Thymus (tissue), 11 donors: ENCODE data around the gene MAPT. TPM values are rescaled to one million over a fixed set of nuclear protein-coding genes. Genes with fewer than 3 reads are reported as not detected.
"Not testable (repeated sequence)": the region's sequence is repeated elsewhere in the genome, so short reads cannot be mapped to it uniquely, and the experiment has no call there.

Source experiments
- DNase-seq, 9 donors: peaks; one replicate each; pipeline ENCODE4 v3.0.0-alpha.2; 2013; ENCODE audit warnings: low spot score in 9 of 9, low read depth in 6 of 9, missing footprints in 1 of 9
- H3K27ac ChIP-seq, 2 donors: one replicate each; pipeline ENCODE4 v1.5.1; 2013; ENCODE audit warnings: control low read depth in 1 of 2, low read depth in 1 of 2, low read length in 1 of 2, mild to moderate bottlenecking in 1 of 2, moderate library complexity in 1 of 2
- H3K27me3 ChIP-seq, 2 donors: one replicate each; pipeline ENCODE4 v1.5.1; 2013; ENCODE audit warnings: low read length in 1 of 2; ENCODE audit not compliant: control insufficient read depth in 2 of 2, insufficient read depth in 1 of 2
- H3K36me3 ChIP-seq, 2 donors: one replicate each; pipeline ENCODE4 v1.5.1; 2013; ENCODE audit warnings: low read length in 1 of 2, mild to moderate bottlenecking in 1 of 2, moderate library complexity in 1 of 2; ENCODE audit not compliant: control insufficient read depth in 2 of 2, insufficient read depth in 2 of 2
- H3K4me1 ChIP-seq, 2 donors: one replicate each; pipeline ENCODE4 v1.5.1; 2013; ENCODE audit warnings: low read length in 2 of 2; ENCODE audit not compliant: control insufficient read depth in 2 of 2, insufficient read depth in 2 of 2
- H3K4me3 ChIP-seq, 2 donors: one replicate each; pipeline ENCODE4 v1.5.1; 2013; ENCODE audit warnings: low read length in 2 of 2, control low read depth in 1 of 2, mild to moderate bottlenecking in 1 of 2
- H3K9me3 ChIP-seq, 2 donors: one replicate each; pipeline ENCODE4 v1.5.1; 2013; ENCODE audit warnings: low read length in 1 of 2, mild to moderate bottlenecking in 1 of 2; ENCODE audit not compliant: control insufficient read depth in 2 of 2, insufficient read depth in 1 of 2
- WGBS: extraction: QIAGEN DNeasy Blood & Tissue Kit; methylation state at CpG from one replicate; pipeline ENCODE4 v1.1.7; 2013; 5-methylcytosine and 5-hydroxymethylcytosine counted together
- polyA plus RNA-seq: library from polyadenylated mRNA; stranded (reverse); fragments of 200-250 nt; gene quantifications from one replicate; pipeline ENCODE4 v1.2.3, GENCODE V29; 2013
- total RNA-seq: library from RNA; stranded (reverse); fragments of 120-200 nt; gene quantifications from one replicate; pipeline ENCODE4 v1.2.4, GENCODE V29; 2013
- donor health status: healthy.

Gene MAPT
- total and polyA plus RNA-seq, 2 donors: 0.57 to 0.84 TPM

DNA sequence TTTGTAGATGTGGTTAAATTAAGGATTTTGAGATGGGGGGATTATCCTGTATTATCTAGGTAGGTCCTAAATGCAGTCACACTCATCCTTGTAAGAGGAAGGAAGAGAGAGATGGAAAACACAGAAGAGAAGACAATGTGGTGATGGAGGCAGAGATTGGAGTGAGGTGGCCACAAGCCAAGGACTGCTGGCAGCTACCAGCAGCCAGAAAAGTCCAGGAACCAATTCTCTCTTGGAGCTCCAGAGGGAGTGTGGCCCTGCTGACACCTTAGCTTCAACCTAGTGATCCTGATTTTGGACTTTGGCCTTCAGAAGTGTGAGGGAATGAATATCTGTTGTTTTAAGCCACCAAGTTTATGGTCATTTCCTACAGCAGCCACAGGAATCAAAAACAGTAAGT, 18.0 kb downstream of the MAPT start:
- Histone ChIP-seq H3K9me3 (peaks cover 1 to 3% of the 10 kb centered on the region in 2 donors), H3K36me3 (no peaks in the 10 kb centered on the region), H3K4me3 (no peak overlapping the region), H3K4me1 (no peaks in the 10 kb centered on the region), H3K27me3 (peaks cover 3 to 20% of the 10 kb centered on the region in 2 donors), H3K27ac (no peak overlapping the region)
- DNase-seq: no peak

DNA sequence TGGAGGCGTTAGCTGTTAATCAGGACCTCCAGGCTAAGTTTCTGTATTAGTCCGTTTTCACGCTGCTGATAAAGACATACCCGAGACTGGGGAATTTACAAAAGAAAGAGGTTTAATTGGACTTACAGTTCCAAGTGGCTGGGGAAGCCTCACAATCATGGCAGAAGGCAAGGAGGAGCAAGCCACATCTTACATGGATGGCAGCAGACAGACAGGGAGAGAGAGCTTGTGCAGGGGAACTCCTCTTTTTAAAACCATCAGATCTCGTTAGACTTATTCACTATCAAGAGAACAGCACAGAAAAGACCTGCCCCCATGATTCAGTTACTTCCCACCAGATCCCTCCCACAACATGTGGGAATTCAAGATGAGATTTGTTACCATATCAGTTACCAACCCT, 18.7 kb downstream of the MAPT start:
- not testable (repeated sequence) for H3K4me1 ChIP-seq, DNase-seq, H3K9me3 ChIP-seq, H3K4me3 ChIP-seq, H3K36me3 ChIP-seq, H3K27ac ChIP-seq
- WGBS: 93% methylated on average over 5 of the region's 5 CpGs
- peaks cover 3 to 16% of the 10 kb centered on the region in 2 donors for H3K27me3 ChIP-seq

DNA sequence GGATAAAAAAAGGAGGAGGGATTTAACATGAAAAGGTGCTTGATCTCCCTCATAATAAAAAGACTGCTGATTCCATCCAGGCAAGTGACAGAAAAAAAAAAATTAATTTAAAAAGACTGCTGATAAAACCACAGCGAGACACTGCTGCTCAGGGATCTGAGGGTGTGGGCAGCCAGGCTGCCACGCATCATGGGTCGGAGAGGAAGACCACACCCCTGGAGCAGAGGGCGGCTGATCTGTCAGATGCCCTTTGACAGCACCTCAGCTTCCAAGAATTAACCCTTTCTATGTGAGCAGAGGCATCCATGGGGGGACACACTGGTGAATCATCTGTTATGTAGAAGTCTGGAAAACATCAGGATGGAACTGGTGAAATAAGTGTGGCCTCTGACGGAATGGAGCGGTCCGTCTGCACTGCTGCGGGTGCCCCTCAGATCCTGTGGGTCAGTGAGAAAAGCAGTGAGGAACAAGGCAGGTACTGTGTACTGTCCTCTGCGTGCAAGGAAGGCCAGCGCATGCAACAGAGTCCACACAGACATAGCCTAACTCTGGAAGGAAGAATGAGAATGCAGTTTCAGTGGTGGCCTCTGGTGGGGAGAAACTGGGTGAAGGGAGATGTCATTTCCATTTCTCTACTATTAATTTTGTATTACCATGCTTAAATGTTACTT, 19.8 kb downstream of the MAPT start:
- 89% methylated on average over 10 of the region's 10 CpGs for WGBS
- DNase-seq: no peak
- H3K4me3 ChIP-seq: no peak overlapping the region
- no peaks in the 10 kb centered on the region for H3K36me3 ChIP-seq
- H3K27ac ChIP-seq: no peak overlapping the region
- no peaks in the 10 kb centered on the region for H3K4me1 ChIP-seq
- H3K27me3 ChIP-seq: peaks cover 0 to 18% of the 10 kb centered on the region in 2 donors
- peaks cover 1 to 3% of the 10 kb centered on the region in 2 donors for H3K9me3 ChIP-seq

DNA sequence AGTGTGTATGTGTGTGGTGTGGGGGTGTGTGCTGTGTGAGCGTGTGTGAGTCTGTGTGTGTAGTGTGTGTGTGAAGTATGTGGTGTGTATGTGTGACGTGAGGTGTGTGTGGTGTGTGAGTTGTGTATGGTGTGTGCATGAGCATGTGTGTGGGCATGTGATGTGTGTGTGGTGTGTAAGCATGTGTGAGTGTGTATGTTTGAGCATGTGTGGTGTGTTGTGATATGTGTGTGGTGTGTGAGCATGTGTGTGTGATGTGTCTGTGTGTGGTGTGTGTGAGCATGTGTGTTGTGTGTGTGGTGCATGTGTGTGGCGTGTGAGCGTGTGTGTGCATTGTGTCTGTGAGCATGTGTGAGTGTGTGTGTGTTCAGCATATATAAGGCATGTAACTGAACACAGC, 20.9 kb downstream of the MAPT start:
- H3K27me3 ChIP-seq: peaks cover 0 to 20% of the 10 kb centered on the region in 2 donors
- H3K9me3 ChIP-seq: peaks cover 1 to 3% of the 10 kb centered on the region in 2 donors
- DNase-seq: no peak
- H3K36me3 ChIP-seq: no peaks in the 10 kb centered on the region
- no peak overlapping the region for H3K27ac ChIP-seq
- 97% methylated on average over 4 of the region's 4 CpGs for WGBS
- H3K4me3 ChIP-seq: no peak overlapping the region
- no peaks in the 10 kb centered on the region for H3K4me1 ChIP-seq

DNA sequence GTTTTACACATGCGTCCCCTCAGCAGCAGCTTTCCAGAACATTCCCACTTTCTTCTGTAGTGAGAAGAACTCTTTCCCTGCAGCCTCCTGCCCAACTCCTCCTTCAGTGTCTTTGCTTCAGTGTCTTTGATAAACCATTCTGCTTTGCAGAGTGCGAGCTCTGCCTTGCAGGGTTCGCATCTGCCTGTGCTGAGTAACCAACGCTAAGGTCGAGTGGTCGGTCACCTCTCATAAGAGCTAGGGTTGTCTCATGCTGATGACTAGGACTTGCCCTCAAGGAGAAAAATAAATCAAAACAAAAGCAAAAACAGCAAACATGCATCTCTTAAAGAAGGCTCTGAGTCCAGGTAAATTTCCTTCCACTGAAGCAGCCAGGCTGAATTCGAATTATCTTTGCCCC, 22.7 kb downstream of the MAPT start:
- Histone ChIP-seq H3K4me3 (no peak overlapping the region), H3K36me3 (no peaks in the 10 kb centered on the region), H3K27me3 (peaks cover 0 to 24% of the 10 kb centered on the region in 2 donors), H3K9me3 (peaks cover 1 to 3% of the 10 kb centered on the region in 2 donors), H3K4me1 (no peaks in the 10 kb centered on the region), H3K27ac (no peak overlapping the region)
- WGBS: 91% methylated on average over 7 of the region's 7 CpGs
- DNase-seq: no peak

DNA sequence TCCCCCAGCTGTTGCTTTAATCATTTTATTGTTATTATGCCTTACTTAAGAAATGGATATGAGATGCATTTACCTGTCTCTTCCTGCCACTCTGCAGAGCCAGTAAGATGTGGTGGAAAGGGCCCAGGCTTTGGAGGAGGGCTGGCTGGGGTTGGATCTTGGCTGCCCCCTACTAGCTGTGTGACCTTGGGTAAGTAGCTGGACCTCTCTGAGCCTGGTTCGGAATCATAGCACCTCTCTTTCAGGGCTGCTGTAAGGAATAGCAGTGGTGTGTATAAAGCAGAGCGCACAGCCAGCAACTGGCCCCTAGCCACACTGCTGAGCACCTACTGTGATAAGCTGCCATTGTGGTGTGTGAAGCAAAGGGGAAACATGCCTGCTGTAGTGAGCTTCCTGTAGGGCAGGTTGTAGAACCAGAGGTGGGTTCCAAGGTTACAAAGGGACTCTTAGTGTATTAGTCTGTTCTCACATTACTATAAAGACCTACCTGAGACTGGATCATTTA, 23.9 kb downstream of the MAPT start:
- DNase-seq: no peak
- Histone ChIP-seq H3K36me3 (no peaks in the 10 kb centered on the region), H3K27me3 (peaks cover 0 to 24% of the 10 kb centered on the region in 2 donors), H3K27ac (no peak overlapping the region), H3K4me3 (no peak overlapping the region), H3K4me1 (no peaks in the 10 kb centered on the region), H3K9me3 (peaks cover 0 to 1% of the 10 kb centered on the region in 2 donors)
- 97% methylated on average over 2 of the region's 2 CpGs for WGBS

DNA sequence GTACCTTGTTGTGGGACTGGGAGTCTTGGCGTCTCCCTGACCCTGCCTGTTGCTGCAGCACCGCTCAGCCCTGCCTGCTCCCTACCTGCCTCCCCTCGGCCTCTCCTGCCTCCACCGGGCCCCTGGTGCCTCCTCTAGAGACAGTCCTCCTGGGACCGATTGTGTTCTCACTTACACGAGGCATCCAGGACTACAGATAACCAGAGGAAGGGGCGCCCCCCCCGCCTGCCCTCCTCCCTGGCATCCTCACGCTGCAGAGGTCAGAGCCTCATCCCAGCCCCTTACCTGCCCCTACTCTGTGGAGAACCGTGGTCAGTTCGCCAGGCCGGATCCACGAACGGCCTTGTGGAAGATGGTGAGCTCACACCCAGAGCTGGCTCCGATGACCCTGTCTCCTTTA, 24.8 kb downstream of the MAPT start:
- DNase-seq: no peak
- H3K9me3 ChIP-seq: peaks cover 0 to 1% of the 10 kb centered on the region in 2 donors
- no peak overlapping the region for H3K4me3 ChIP-seq
- no peaks in the 10 kb centered on the region for H3K36me3 ChIP-seq
- H3K27ac ChIP-seq: no peak overlapping the region
- 93% methylated on average over 15 of the region's 15 CpGs for WGBS
- H3K27me3 ChIP-seq: peaks cover 0 to 21% of the 10 kb centered on the region in 2 donors
- H3K4me1 ChIP-seq: no peaks in the 10 kb centered on the region

DNA sequence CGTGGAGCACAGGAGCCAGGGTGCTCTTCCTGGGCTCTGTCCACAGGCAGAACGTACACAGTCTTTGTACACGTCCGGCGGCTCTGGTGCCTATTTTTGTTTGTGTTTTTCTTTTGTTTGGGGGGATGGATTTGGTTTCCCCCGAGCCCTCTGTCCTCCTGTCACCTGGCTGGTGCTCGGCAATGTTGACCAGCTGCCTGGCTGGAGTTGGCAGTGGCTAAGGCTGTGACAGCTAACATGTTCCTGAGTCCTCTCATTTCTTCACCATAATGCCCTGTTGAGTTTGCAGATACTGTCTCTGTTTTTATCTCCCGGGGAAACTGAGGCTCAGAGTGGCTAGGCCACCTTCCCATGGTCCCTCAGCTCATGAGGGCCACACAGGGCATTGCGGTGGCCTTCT, 25.7 kb downstream of the MAPT start:
- peaks cover 0 to 1% of the 10 kb centered on the region in 2 donors for H3K9me3 ChIP-seq
- DNase-seq: no peak
- no peak overlapping the region for H3K4me3 ChIP-seq
- H3K4me1 ChIP-seq: no peaks in the 10 kb centered on the region
- H3K36me3 ChIP-seq: no peaks in the 10 kb centered on the region
- H3K27me3 ChIP-seq: peaks cover 0 to 20% of the 10 kb centered on the region in 2 donors
- H3K27ac ChIP-seq: no peak overlapping the region
- 94% methylated on average over 9 of the region's 9 CpGs for WGBS

DNA sequence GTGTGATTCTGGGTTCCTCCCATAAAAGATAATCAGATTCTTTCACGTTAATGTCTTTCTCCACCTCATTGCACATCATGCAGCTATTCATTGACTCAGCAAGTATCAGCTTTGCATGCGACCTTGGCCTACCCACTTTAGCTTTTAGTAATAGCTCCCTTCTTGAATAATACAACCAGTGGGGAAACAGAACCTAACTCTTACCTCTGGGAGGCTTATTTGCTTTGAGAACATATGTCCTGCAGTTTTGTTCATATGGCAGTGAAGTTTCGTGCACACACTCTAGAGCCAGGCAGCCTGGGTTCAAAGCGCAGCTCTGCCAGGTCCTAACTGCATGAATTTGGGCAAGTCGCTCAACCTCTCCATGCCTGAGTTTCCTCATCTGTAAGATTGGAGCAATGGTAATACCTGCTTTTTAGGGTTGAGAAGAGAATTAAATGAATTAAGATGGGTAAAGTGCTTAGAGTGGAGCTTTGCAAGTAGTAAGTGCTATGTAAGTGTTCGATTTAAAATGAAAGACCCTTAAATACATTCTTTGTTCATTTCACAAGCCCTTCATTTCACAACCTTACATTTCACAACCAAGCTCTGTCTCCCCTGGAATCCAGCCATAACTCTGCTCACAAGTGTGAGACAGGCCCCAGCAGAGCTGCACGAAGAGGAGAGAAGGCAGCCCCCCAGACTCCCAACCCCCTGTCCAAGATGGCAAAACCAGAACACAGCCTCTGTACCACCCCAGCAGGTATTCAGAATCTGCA, 29.3 kb downstream of the MAPT start:
- no peaks in the 10 kb centered on the region for H3K4me1 ChIP-seq
- 93% methylated on average over 7 of the region's 7 CpGs for WGBS
- peaks cover 0 to 8% of the 10 kb centered on the region in 2 donors for H3K9me3 ChIP-seq
- DNase-seq: no peak
- H3K36me3 ChIP-seq: no peaks in the 10 kb centered on the region
- H3K27me3 ChIP-seq: peaks cover 0 to 10% of the 10 kb centered on the region in 2 donors
- H3K4me3 ChIP-seq: no peak overlapping the region
- no peak overlapping the region for H3K27ac ChIP-seq
